ENCODE results near the gene KPNA4. TPM values are rescaled to one million over a fixed set of nuclear protein-coding genes. Genes with fewer than 3 reads are reported as not detected.

KPNA4 gene
- total and polyA plus RNA-seq, 3 experiments from 2014 or later = 10.3 to 86.5 (median 72.7) TPM

DNA sequence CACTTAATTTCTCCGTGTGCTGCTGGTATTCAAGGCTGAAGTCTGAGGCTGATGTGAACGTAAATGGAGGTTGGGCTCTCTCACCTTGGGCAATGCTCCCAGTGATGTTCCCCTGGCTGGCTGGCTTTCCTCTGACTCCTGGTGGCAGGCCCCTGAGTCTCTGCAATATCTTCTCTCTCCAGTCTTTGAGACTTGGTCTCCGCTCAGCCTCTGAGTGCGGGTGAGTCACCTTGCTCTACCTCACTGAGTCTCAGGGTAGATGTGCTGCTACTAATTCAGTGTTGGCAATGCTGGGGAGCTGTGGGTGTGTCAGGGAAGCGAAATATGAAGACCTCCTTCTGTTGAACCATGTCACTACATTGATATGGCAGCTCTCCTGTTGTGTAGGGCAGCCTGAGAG lies 84.4 kb downstream of the KPNA4 start:
- Histone ChIP-seq H3K27ac (ENCODE audit: low read depth, low read length) (no peak overlapping the region), H3K4me3 (ENCODE audit: low read length) (no peak overlapping the region), H3K36me3 (ENCODE audit: insufficient read depth, low read length) (no peaks in the 10 kb centered on the region), H3K4me1 (ENCODE audit: insufficient read depth, low read length) (no peaks in the 10 kb centered on the region), H3K27me3 (ENCODE audit: insufficient read depth, low read length, poor library complexity, severe bottlenecking) (no peaks in the 10 kb centered on the region), H3K9me3 (ENCODE audit: low read length) (no peaks in the 10 kb centered on the region)
- H3K27ac Mint-ChIP-seq = no peak overlapping the region
- H3K27me3 Mint-ChIP-seq = peaks cover 6 to 30% of the 10 kb centered on the region in 2 donors
- H3K36me3 Mint-ChIP-seq = no peaks in the 10 kb centered on the region
- H3K4me3 Mint-ChIP-seq = no peak overlapping the region
- H3K9me3 Mint-ChIP-seq = no peaks in the 10 kb centered on the region
- no peak for DNase-seq
- CTCF ChIA-PET = no interaction called here
- POLR2A ChIA-PET = no interaction called here
- H3K4me1 Mint-ChIP-seq = peaks cover 2 to 8% (median 5%) of the 10 kb centered on the region in 3 donors

DNA sequence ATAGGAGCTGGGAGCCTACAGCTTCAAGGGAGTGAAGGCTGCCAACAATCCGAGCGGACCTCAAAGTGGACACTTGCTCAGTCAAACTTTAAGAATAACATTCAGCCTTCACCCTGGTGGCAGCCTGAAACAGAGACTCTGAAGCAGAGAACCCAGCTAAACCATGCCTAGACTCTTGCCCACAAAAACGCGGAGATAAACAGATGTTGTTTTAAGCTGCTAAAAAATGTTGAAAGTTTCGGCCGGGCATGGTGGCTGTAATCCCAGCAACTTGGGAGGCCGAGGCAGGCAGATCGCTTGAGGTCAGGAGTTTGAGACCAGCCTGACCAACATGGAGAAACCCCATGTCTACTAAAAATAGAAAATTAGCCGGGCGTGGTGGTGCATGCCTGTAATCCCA lies 86.0 kb downstream of the KPNA4 start:
- Histone ChIP-seq H3K4me3 (ENCODE audit: low read length) (no peak overlapping the region), H3K9me3 (ENCODE audit: low read length) (no peaks in the 10 kb centered on the region), H3K27ac (ENCODE audit: low read depth, low read length) (no peak overlapping the region), H3K27me3 (ENCODE audit: insufficient read depth, low read length, poor library complexity, severe bottlenecking) (peaks cover 5% of the 10 kb centered on the region), H3K36me3 (ENCODE audit: insufficient read depth, low read length) (no peaks in the 10 kb centered on the region), H3K4me1 (ENCODE audit: insufficient read depth, low read length) (no peaks in the 10 kb centered on the region)
- Mint-ChIP-seq H3K27ac (no peak overlapping the region), H3K36me3 (no peaks in the 10 kb centered on the region), H3K4me3 (no peak overlapping the region), H3K27me3 (peaks cover 9 to 29% of the 10 kb centered on the region in 2 donors), H3K4me1 (no peaks in the 10 kb centered on the region), H3K9me3 (peaks cover 0 to 2% (median 0%) of the 10 kb centered on the region in 5 donors)
- POLR2A ChIA-PET = no interaction called here
- no peak for DNase-seq
- CTCF ChIA-PET = no interaction called here

GRCh38 chr3:160478338-160478737 lies 87.0 kb downstream of the KPNA4 start:
- H3K4me1 ChIP-seq (ENCODE audit: insufficient read depth, low read length) = no peaks in the 10 kb centered on the region
- ChIA-PET CTCF (no interaction called here), POLR2A (no interaction called here)
- Mint-ChIP-seq H3K9me3 (peaks cover 0 to 2% (median 0%) of the 10 kb centered on the region in 5 donors), H3K4me1 (no peaks in the 10 kb centered on the region), H3K27ac (no peak overlapping the region), H3K27me3 (peaks cover 9 to 29% of the 10 kb centered on the region in 2 donors), H3K4me3 (no peak overlapping the region), H3K36me3 (no peaks in the 10 kb centered on the region)
- no peaks in the 10 kb centered on the region for H3K9me3 ChIP-seq (ENCODE audit: low read length)
- H3K27ac ChIP-seq (ENCODE audit: low read depth, low read length) = no peak overlapping the region
- peaks cover 5% of the 10 kb centered on the region for H3K27me3 ChIP-seq (ENCODE audit: insufficient read depth, low read length, poor library complexity, severe bottlenecking)
- H3K4me3 ChIP-seq (ENCODE audit: low read length) = no peak overlapping the region
- no peaks in the 10 kb centered on the region for H3K36me3 ChIP-seq (ENCODE audit: insufficient read depth, low read length)
- no peak for DNase-seq

- peaks cover 5% of the 10 kb centered on the region for H3K27me3 ChIP-seq (ENCODE audit: insufficient read depth, low read length, poor library complexity, severe bottlenecking)
- no peak for DNase-seq
- Mint-ChIP-seq H3K27ac (no peak overlapping the region), H3K9me3 (peaks cover 0 to 2% (median 0%) of the 10 kb centered on the region in 5 donors), H3K36me3 (no peaks in the 10 kb centered on the region), H3K4me1 (no peaks in the 10 kb centered on the region), H3K4me3 (no peak overlapping the region), H3K27me3 (peaks cover 9 to 25% of the 10 kb centered on the region in 2 donors)
- H3K27ac ChIP-seq (ENCODE audit: low read depth, low read length) = no peak overlapping the region
- H3K4me1 ChIP-seq (ENCODE audit: insufficient read depth, low read length) = no peaks in the 10 kb centered on the region
- ChIA-PET POLR2A (no interaction called here), CTCF (no interaction called here)
- H3K9me3 ChIP-seq (ENCODE audit: low read length) = no peaks in the 10 kb centered on the region
- H3K36me3 ChIP-seq (ENCODE audit: insufficient read depth, low read length) = no peaks in the 10 kb centered on the region
- no peak overlapping the region for H3K4me3 ChIP-seq (ENCODE audit: low read length)
Measured at GRCh38 chr3:160477750-160478149, 87.6 kb downstream of the KPNA4 start.

GRCh38 chr3:160475884-160476283 lies 89.5 kb downstream of the KPNA4 start:
- POLR2A ChIA-PET = no interaction called here
- peaks cover 11 to 22% of the 10 kb centered on the region in 2 donors for H3K27me3 Mint-ChIP-seq
- no peak overlapping the region for H3K4me3 Mint-ChIP-seq
- Histone ChIP-seq H3K9me3 (ENCODE audit: low read length) (no peaks in the 10 kb centered on the region), H3K27ac (ENCODE audit: low read depth, low read length) (no peak overlapping the region), H3K4me3 (ENCODE audit: low read length) (no peak overlapping the region), H3K4me1 (ENCODE audit: insufficient read depth, low read length) (no peaks in the 10 kb centered on the region), H3K27me3 (ENCODE audit: insufficient read depth, low read length, poor library complexity, severe bottlenecking) (peaks cover 5% of the 10 kb centered on the region), H3K36me3 (ENCODE audit: insufficient read depth, low read length) (no peaks in the 10 kb centered on the region)
- H3K9me3 Mint-ChIP-seq = peaks cover 0 to 8% (median 7%) of the 10 kb centered on the region in 5 donors
- H3K36me3 Mint-ChIP-seq = peaks cover 0 to 3% (median 0%) of the 10 kb centered on the region in 3 donors
- CTCF ChIA-PET = no interaction called here
- no peaks in the 10 kb centered on the region for H3K4me1 Mint-ChIP-seq
- H3K27ac Mint-ChIP-seq = no peak overlapping the region
- no peak for DNase-seq

- H3K4me1 ChIP-seq (ENCODE audit: insufficient read depth, low read length) = no peaks in the 10 kb centered on the region
- Mint-ChIP-seq H3K27ac (no peak overlapping the region), H3K36me3 (peaks cover 0 to 3% (median 0%) of the 10 kb centered on the region in 3 donors), H3K9me3 (peaks cover 0 to 13% (median 11%) of the 10 kb centered on the region in 5 donors), H3K27me3 (peaks cover 10 to 20% of the 10 kb centered on the region in 2 donors), H3K4me3 (no peak overlapping the region), H3K4me1 (no peaks in the 10 kb centered on the region)
- no peaks in the 10 kb centered on the region for H3K36me3 ChIP-seq (ENCODE audit: insufficient read depth, low read length)
- DNase-seq = no peak
- ChIA-PET POLR2A (no interaction called here), CTCF (no interaction called here)
- H3K27me3 ChIP-seq (ENCODE audit: insufficient read depth, low read length, poor library complexity, severe bottlenecking) = peaks cover 5% of the 10 kb centered on the region
- H3K4me3 ChIP-seq (ENCODE audit: low read length) = no peak overlapping the region
- no peaks in the 10 kb centered on the region for H3K9me3 ChIP-seq (ENCODE audit: low read length)
- H3K27ac ChIP-seq (ENCODE audit: low read depth, low read length) = no peak overlapping the region
Measured at GRCh38 chr3:160475153-160475552, 90.2 kb downstream of the KPNA4 start.

DNA sequence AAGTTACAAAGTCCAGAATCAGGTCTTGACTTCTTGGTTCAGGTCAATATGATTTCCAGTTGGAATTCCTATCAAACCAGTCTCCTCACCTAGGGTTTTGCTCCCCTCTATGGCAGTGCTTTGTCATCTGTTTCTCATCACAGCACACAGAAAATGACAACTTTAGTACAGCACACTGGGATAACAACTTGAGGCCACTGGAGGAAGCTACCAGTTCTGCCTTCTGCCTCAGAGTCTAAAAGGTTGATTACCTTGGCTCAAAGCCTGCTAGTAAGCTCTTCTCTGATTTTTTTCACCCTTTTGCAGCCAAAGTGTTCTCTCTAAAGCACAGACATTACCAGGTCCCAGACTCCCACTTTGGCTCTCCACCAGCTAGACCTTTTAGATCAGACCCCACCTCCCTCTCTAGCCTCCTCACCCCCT lies 90.9 kb downstream of the KPNA4 start:
- POLR2A ChIA-PET = no interaction called here

GRCh38 chr3:160473978-160474377 lies 91.4 kb downstream of the KPNA4 start:
- Histone ChIP-seq H3K27me3 (ENCODE audit: insufficient read depth, low read length, poor library complexity, severe bottlenecking) (peaks cover 5% of the 10 kb centered on the region), H3K9me3 (ENCODE audit: low read length) (no peaks in the 10 kb centered on the region), H3K27ac (ENCODE audit: low read depth, low read length) (no peak overlapping the region), H3K36me3 (ENCODE audit: insufficient read depth, low read length) (no peaks in the 10 kb centered on the region), H3K4me3 (ENCODE audit: low read length) (no peak overlapping the region), H3K4me1 (ENCODE audit: insufficient read depth, low read length) (no peaks in the 10 kb centered on the region)
- no peak overlapping the region for H3K4me3 Mint-ChIP-seq
- CTCF ChIA-PET = no interaction called here
- no peaks in the 10 kb centered on the region for H3K4me1 Mint-ChIP-seq
- peaks cover 3 to 21% (median 18%) of the 10 kb centered on the region in 5 donors for H3K9me3 Mint-ChIP-seq
- no peak overlapping the region for H3K27ac Mint-ChIP-seq
- no peak for DNase-seq
- POLR2A ChIA-PET = no interaction called here
- peaks cover 0 to 13% (median 3%) of the 10 kb centered on the region in 3 donors for H3K36me3 Mint-ChIP-seq
- H3K27me3 Mint-ChIP-seq = peaks cover 14 to 24% of the 10 kb centered on the region in 2 donors

More for the DNA sequence above, 90.9 kb downstream of the KPNA4 start:
- no peak overlapping the region for H3K27ac Mint-ChIP-seq
- peaks cover 3 to 20% (median 17%) of the 10 kb centered on the region in 5 donors for H3K9me3 Mint-ChIP-seq
- Histone ChIP-seq H3K27ac (ENCODE audit: low read depth, low read length) (no peak overlapping the region), H3K27me3 (ENCODE audit: insufficient read depth, low read length, poor library complexity, severe bottlenecking) (peaks cover 5% of the 10 kb centered on the region), H3K4me1 (ENCODE audit: insufficient read depth, low read length) (no peaks in the 10 kb centered on the region), H3K9me3 (ENCODE audit: low read length) (no peaks in the 10 kb centered on the region), H3K4me3 (ENCODE audit: low read length) (no peak overlapping the region), H3K36me3 (ENCODE audit: insufficient read depth, low read length) (no peaks in the 10 kb centered on the region)
- H3K27me3 Mint-ChIP-seq = peaks cover 13 to 25% of the 10 kb centered on the region in 2 donors
- CTCF ChIA-PET = no interaction called here
- H3K36me3 Mint-ChIP-seq = peaks cover 0 to 9% (median 3%) of the 10 kb centered on the region in 3 donors
- no peaks in the 10 kb centered on the region for H3K4me1 Mint-ChIP-seq
- H3K4me3 Mint-ChIP-seq = no peak overlapping the region
- no peak for DNase-seq

DNA sequence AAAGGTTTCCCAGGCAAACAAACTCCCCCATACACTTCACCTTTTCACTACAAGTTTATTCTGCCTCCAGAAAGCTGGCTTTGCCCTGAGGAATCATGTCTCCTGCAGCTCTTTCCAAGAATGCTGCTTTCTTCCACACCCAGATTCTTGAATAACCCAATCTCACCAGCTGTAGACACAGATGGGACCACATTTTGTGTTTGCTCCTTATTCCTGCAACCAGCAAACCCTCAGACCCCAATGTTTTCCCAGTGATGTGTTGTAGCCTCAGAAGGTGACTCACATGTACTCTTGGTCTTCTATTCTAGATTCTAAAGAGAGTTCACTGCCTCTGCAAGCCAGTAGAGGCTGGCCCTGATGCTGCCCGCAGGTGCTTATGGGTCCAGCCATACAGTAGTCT lies 92.2 kb downstream of the KPNA4 start:
- ChIA-PET POLR2A (no interaction called here), CTCF (no interaction called here)
- Histone ChIP-seq H3K4me1 (ENCODE audit: insufficient read depth, low read length) (no peaks in the 10 kb centered on the region), H3K27ac (ENCODE audit: low read depth, low read length) (no peak overlapping the region), H3K4me3 (ENCODE audit: low read length) (no peak overlapping the region), H3K36me3 (ENCODE audit: insufficient read depth, low read length) (no peaks in the 10 kb centered on the region), H3K9me3 (ENCODE audit: low read length) (no peaks in the 10 kb centered on the region), H3K27me3 (ENCODE audit: insufficient read depth, low read length, poor library complexity, severe bottlenecking) (peaks cover 5% of the 10 kb centered on the region)
- peaks cover 3 to 21% (median 18%) of the 10 kb centered on the region in 5 donors for H3K9me3 Mint-ChIP-seq
- H3K4me3 Mint-ChIP-seq = no peak overlapping the region
- no peak for DNase-seq
- H3K4me1 Mint-ChIP-seq = no peaks in the 10 kb centered on the region
- H3K27ac Mint-ChIP-seq = no peak overlapping the region
- peaks cover 17 to 26% of the 10 kb centered on the region in 2 donors for H3K27me3 Mint-ChIP-seq
- peaks cover 0 to 16% (median 3%) of the 10 kb centered on the region in 3 donors for H3K36me3 Mint-ChIP-seq

Data from CD8-positive, alpha-beta memory T cell (primary cell).